Activated T-cell treated with anti-CD3 and anti-CD28 coated beads, Interleukin-2, amount 50 U/mL, for 48 hours (primary cell): ENCODE measurements around the gene PIP4K2A.

ENCODE experiments used
- DNase-seq, 2 experiments: peaks; one replicate each; pipeline ENCODE4 v3.0.0-alpha.2; 2020

PIP4K2A gene

DNA sequence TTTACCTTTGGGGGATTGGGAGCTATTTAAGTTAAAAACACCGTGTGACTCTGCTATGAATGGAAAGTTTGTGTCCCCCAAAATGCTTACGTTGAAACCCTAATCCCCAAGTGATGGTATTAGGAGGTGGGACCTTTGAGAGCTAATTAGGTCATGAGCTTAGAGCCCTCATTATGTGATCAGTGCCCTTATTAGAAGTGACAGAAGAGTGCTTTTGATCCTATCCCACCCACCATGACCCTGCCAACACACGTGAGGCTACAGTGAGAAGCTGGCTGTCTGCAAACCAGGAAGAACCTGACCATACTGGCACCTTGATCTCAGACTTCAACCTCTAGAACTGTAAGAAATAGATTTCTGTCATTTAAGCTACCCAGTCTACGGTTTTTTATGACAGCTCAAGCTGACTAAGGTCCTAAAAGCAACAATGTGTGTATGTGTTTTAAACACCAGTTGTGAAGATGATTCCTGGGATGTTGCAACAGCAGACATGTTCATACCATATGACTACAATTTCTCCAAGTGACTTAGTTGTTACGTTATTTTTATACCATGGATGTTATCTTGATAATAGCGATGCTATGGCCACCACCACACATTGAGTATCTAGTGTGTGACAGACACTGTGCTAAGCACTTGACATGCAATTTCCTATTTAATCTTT lies 124.4 kb downstream of the PIP4K2A start:
- DNase-seq: no peak

DNA sequence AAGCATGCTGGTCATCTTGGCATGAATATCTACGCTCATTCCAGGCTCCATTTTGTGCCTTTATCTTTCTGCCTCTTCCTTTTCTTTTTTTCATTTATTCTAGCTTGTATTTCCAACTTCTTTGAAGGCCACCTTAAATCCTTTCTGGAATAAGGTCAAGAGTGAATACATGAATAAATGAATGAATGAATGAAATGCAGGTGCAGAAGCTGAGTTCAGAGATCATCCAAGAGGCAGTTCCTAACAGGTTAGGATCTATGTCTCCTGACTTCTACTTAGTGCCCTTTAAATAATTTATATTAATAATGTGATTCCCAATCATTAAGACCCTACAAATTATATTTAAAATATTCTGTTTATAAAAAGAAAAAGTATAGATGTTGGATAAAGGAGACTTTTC lies 125.9 kb downstream of the PIP4K2A start:
- DNase-seq: no peak

DNA sequence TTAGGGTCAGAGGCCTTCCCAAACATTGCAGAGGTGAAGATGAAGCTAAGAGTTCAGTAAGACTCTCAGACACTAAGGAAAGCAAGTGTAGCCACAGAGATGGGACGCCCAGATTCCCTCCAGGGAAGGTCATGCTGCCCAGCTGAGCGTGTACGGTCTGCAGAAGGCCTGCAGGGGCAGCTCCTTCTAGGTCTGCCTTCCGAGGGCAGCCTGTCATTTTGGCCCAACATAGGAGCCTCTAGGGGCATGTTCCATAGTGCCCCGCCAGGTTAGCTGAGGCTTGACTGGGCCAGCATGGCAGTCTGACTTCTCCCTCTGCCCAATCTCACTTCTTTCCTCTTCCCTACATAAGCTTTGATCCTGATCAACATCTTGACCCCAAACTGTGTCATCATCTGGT lies 130.7 kb downstream of the PIP4K2A start:
- no peak for DNase-seq

DNA sequence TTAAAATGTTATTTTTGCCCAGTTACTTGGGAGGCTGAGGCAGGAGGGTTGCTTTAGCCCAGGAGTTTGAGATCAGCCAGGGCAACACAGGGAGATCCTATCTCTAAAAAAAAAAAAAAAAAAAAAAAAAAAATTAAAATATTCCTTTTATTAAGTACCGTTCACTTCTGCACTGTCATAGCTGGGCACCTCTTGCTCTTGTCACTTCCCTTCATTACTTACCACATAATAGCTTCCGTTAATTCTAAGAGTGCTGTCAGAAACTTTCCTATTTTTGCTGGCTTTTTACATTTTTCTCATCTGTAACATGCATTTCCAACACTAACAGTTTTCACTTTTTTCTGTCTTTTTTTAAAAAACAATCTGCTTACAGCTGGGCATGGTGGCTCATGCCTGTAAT lies 132.9 kb downstream of the PIP4K2A start:
- no peak for DNase-seq

DNA sequence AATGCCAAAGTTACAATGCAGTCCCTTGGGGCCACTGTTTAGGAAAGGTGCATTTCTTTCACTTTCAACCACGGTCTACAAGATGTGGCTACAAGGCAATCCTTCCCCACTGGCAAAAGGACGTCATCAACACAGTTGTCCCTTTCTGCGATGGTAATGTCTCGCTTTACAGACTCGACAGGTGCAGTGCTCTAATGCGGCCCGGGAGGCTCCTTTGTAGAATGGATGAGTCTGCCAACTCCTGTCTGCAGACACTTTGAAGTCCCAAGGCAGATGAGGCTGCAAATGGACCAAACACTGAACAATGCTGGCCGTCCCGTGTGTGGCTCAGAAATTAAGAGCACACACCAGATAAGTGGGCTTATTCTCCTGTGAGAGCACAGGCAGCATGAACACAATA lies 133.7 kb downstream of the PIP4K2A start:
- DNase-seq: no peak

DNA sequence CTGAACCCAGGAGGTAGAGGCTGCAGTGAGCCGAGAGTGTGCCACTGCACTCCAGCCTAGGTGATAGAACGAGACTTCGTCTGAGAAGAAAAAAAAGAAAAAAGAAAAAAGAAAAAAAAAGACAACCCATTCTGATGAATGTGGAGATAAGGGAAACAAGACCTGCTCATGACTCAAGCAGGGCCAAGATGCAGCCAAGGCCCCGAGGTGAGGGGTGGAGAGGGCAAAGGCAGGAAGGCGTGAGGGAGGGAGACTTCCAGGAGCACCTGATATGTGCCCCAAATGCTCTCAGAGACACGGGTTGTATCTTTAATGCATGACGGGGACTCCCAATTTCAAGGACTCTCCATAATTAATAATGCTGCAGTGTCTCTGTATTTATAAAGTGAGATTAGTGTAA lies 134.6 kb downstream of the PIP4K2A start:
- DNase-seq: no peak

DNA sequence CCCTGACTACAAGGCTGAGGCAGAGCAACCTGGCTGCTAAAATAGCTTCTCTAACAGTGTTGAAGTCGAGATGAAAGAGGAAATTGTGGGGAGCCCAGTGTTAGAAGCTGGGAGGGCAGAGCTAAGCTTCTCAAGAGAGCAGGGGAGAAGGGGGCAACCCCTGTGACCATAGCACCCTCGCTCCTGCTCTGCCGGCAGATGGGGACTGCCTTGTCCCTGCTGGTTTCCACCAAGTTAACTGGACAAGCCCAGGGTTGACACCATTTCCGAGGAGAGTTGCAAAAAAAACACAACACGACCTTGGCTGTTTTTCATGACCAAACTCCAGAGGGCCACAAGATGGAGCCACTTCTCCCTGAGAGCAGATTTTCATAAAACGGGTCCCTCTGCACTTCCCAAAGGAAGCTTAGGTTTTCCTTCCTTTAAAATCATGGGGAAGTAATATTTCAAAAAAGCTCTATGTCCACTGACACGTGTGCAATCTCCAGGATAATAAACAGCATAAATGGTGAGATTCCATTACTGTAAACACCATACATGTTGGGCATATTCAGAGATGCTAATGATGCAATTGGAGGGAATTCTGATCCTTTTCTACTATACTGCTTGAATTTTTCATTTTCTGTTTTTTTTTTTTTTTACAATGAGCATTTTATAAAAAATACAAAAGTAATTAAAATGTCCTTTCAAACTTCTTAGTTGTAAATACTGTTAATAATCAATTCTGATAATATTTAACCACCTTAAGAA lies 140.4 kb downstream of the PIP4K2A start:
- DNase-seq: no peak

DNA sequence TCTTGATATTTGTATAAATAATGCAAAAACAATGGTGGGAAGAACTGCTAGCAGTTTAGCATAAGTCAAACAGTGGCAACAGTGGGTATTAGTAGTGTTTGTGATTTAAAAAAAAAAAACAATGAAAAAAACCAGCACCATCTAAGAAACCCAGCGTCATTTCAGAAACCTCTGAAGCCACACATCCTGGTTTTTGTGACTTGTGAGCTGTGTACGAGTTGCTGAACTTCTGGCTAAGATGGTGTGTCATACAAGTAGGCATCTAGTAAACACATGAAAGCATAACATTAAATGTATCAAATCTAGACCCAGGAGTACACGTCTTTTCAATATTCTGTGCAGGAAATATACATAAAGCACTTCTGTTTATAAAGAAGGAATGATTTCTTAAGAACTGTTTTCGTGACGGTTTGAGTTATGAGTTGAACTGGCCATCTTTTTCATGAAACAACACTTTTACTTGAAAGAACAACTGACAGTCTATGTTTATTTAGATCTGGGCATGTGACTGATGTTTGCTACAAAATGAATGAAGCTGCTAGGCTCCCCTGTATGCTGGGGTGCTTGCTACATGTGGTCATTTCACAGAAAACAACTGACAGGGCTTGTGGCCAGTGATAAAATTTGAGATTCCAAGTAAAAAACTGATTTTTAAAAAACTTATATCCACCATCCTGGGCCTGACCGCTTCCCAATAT lies 143.5 kb downstream of the PIP4K2A start:
- no peak for DNase-seq

DNA sequence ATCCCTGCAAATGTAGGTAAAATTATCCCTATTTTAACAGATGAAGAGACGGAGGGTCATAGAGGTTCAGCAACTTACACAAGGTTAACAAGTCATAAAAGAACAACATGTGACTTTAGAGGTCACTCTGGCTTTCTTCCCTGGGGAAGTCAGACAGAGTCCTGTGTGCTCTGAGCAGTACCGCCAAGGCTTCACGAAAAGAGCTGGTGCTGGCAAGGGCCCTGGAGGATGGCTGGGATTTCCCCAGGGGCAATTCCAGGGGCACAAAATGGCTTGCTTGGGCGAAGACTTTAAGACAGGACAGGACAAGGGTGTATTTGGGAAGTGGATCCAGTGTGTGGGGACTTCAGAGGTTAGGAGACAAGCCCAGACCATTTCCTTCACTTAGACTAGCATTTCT lies 144.1 kb downstream of the PIP4K2A start:
- no peak for DNase-seq

DNA sequence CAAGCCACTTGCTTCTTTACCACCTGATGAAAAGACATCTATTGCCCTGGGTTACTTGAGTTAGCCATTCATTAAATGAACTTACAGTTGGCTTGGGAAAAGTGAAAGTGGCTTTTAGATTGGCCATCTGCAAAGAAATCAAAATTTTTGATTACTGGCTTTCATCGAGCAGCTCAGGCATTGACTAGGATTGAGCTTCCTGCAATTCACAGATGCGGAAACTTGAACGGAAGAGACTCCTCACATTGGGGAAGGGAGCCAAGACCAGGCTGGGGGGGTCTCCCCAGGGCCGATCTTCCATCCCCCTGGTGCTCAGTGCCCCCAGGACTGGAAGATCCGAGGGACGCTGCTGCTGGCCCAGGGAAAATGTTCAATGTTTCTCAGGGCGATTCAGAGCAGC lies 145.4 kb downstream of the PIP4K2A start:
- no peak for DNase-seq

DNA sequence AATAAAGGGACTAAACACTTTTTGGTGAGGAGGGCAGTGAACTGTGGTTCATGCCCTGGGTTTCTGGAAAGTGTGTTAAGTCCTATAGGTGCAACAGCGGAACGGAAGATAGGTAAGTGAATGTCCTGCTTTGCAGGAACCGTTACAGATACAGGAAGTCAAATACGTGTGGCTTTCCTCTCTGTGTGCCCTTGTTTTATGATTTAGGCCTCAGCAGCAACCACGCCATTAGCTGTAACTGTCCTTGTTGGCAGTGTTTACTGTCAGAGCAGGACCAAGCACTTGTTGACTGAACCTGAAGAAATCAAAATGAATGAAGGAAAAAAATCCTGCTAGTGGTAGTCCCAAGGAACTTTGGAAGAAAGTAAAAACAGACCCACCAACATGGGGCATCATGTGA lies 150.3 kb downstream of the PIP4K2A start:
- DNase-seq: no peak

DNA sequence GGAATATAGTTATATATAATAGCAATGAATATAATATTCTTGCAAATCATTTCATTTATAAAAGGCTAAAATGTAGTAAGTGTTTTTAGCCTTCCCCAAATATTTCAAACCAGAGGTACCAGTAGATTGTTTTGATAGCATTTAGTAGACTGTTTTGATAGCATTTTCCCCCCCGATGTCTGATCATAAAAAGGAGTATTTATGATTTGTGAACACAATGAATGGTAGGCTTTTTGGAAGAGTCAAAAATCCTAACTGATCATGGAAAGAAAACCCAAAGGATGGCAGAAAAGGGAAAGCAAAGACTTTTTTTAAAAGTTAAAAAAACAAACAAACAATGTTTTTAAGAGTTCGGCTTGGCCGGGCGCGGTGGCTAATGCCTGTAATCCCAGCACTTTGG lies 152.5 kb downstream of the PIP4K2A start:
- DNase-seq: no peak

DNA sequence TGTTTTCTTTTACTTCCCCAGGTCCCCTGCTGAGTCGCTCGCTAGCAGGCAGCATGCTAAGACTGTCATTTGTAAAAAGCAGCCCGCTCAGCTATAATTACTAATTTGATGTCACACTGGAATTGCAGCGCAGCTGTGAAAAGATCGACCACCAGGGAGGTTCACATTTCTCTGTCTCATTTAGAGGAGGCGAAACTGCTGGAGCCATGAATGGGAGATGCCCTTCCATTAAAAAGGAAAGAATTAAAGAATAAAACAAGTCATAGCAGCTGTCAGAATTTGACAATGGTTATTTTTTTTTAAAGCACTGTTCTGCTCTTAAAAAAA lies 153.5 kb downstream of the PIP4K2A start:
- DNase-seq: no peak

DNA sequence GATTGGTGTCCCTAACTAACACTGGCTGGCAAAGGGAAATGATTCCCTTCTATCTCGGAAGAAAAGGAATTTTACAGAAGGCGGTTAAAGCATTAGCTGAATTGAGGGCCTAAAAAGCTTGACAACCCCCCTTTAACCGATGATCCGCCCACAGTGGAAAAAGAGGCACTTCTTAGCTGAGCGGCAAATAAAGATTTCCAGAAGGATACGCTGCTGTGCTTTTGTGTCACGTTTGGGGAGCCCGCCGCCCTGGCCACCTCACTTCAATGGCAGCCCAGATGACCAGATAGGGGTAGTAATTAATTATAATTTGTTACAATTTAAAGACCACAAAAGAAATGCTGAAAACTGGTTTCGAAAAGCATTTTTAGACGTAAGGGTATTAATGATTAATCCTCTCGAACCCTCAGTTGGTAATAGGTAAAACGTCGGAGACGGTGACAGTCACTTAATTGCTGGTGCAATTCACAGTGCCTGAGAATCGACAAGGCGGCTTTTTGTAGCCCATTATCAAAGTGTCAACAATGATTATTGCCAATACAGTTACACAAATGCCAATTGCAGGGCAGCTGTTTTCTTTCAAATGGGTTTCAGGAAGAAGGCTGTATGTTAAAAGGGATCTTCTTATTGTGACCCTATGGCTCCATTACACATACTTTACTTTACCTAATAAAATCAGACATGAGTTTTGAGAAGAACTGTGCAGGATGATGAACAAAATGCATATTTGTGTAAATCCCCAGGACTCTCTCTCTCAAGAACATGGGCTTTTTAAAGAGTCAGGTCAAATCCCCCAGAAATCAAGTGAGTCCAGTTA lies 154.1 kb downstream of the PIP4K2A start:
- no peak for DNase-seq

DNA sequence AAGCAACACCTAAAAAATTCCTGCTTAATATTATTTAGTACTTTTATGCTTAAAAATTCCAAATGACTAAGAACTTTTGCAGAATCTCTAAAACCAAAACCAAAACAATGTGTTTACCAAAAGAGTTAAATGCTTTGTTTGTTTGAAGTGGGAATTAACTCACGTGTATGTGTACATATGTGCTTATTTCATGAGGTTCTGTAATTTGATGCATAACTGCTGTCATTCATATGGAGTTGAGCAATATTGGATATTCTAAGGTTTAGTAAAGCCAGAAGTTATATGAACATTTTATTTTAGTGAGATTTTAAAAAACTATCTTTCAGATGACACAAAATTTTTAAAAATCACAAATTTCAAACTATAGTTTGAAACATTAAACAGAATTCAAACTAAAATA lies 157.1 kb downstream of the PIP4K2A start:
- no peak for DNase-seq

DNA sequence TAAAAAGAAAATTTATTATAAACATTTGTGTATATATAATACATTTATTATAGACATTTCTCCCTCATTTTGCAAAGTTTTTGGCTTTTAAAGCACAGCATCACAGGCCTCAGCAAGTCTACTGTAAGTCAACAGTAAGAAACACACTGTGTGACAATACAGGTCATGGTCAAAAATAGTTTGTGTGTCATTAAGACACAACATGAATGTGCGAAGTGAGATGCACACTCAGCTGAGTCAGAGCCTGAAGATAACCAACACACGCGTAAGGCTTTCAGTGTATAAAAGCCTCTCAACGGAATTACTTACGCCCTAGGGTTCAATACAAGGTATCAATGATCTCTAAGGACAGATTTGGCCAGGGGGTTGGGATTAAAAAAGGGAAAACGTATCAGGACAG lies 157.6 kb downstream of the PIP4K2A start:
- no peak for DNase-seq

DNA sequence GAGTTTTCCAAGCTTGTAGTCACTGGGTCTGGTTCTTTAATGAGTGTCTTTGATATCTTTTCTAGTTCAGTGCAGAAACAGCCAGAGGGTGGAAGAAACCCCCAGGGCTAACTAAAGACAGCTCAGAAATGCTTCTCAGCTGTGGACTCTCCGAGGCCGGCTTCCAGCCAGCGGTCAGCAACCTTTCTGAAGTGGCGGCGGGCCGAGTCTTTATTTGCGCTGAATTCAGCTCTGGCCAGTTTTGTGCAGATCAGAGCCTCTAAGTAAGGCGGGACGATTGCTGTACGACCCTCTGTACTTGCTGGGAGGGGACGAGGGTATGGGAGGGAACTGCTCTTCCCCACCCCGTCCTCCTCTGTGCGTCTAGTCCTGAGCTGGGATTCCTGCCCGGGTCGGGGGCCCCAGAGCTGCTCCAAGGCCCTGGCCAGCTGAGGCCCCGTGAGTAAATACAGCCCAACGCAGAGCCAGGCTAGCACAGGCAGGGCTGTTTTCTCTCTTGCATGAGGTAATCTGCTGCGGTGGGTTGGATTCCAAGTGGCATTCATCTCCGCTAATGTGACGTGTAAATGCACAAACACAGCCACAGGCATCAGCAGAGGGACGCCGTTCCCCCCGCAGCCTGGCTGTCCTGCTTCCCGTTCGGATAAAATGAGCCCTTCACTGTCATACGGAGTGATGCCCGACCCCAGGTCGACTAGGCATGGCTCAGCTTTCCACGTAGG lies 159.8 kb downstream of the PIP4K2A start:
- DNase-seq: no peak

DNA sequence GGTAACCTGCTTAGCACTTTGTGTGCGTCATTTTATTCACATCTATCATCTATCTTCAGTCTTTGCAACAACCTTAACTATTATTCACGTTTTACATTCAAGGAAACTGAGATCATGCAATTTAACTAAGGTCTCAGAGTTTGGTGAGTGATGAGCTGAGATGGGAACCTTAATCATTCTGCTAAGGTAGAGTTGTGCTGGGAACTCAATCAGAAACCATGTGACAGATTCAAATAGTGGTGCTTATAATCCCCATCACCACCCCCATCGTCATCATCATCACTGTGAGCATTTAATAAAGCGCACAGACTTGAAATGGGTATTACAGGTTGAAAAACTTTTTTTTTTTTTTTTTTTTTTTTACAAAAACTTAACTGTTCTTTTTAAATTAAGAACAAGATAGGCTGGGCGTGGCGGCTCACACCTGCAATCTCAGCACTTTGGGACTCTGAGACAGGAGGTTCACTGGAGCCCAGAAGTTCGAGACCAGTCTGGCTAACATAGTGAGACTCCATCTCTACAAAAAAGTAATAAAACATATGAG lies 160.9 kb downstream of the PIP4K2A start:
- DNase-seq: no peak

DNA sequence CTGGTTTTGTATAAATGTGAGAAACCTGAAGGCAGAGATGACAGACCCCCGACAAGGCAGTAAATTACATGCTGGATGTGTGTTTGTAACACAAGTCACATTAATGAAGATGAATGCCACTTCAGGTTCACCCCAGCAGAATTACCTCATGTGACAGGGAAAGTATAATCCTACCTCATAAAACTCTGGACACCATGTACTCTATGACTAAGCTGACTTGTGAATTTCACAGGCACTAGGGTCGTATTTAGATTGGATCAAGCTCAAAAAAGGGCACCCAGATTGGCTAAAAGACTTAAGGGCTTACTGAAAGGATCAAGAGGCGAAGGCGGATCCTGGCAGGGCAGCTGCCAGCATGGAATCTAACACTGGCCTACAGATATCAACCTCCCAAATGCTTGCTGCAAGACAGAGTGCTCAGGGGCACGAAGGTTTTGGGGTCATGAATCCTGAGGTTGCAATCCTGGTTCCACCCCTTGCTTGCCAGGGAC lies 161.4 kb downstream of the PIP4K2A start:
- no peak for DNase-seq

DNA sequence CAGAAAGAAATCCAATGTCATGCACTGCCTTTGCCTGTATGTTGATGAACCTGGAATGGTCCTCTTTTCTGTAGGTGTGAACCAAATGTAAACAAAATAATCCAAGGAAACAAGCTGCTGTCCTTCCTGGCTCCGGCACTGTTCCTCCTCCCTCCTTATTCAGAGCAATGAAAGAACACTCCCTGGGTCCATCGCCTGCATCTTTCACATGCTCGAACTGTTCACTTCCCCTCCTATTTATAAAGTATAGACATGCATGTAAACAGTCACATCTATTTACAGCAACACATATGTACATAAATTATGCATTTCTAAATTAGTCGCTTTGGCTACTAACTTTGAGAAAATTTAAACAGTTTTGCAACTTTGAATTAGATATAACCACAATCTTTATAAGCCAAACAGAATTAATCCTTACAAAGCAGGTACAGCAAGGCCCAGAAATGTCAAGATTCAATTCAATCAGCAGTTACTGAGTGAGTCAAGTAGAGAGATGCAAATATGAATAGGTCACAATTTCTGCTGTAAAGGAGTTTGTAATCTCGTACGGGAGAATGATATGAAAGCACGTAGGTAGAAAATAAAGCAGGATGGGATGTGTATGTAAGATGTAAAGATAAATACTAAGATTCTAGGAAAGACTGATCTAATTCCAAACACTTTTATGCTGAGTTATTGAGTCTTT lies 162.6 kb downstream of the PIP4K2A start:
- no peak for DNase-seq

DNA sequence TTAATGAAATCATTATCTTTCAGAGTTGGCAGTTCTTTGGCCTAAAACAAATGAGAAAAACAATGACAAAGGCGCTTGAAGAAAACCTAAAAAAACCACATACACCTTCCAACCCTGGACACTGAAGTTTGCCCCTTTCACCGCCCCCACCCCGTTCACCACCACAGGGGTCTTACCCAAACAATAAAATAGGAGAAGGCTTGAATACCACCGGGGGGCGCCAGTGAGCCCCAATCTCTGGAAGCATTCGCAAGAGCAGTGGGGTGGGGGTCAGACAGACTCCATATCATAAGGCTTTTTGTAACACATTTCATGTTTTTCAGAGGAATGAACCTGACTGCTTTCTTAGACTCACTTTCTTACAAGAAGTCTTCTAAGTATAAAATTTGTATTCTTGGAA lies 163.6 kb downstream of the PIP4K2A start:
- peak; percentile 75 to 77 for DNase-seq

DNA sequence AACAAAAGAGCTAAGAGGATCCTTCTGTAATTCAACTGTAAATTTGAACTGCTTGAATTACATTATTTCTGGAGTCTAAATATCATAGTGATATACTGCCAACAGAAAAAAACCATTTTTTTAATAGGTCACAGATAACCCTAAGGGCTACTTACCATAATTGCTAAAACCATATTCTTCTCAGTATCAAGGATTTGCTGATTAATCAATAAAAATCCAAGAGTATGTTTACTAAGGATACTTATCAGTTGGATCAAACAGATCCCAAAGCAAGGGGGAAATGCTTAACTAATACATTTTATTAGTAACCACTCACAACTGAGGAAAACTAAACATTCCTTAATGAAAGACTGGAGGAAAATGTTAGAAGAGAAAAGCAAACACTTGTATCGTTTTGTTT lies 166.0 kb downstream of the PIP4K2A start:
- DNase-seq: no peak
